GM12878 (cell line): ENCODE data around the gene NADSYN1. TPM values are rescaled to one million over a fixed set of nuclear protein-coding genes. Genes with fewer than 3 reads are reported as not detected.

ENCODE experiments used
- ATAC-seq: fragments of 200-7000 bp; cut with Tn5 transposase; 3 replicates; pipeline ENCODE4 v1.9.1; 2020; ENCODE audit warnings: mild to moderate bottlenecking, moderate library complexity
- BruUV-seq: library from RNA; stranded (reverse); fragments of 400-500 nt; replicated peaks from 2 replicates; lab custom pipeline; 2021; lab: Mats Ljungman, UMichigan
- CTCF ChIA-PET: fragments of 300-600 bp; sonication (Branson Sonifier 250); formaldehyde crosslinking; extraction: SDS; loops from one replicate; lab custom pipeline; 2021; ENCODE audit warnings: inconsistent platforms; lab: Yijun Ruan, JAX
- POLR2A ChIA-PET: fragments of 350-600 bp; formaldehyde crosslinking; extraction: SDS; loops from one replicate; lab custom pipeline; 2021; ENCODE audit warnings: inconsistent platforms; lab: Charles Lee
- RAD21 ChIA-PET: fragments of 300-600 bp; sonication (Branson Sonifier 250); formaldehyde crosslinking; loops from one replicate; lab custom pipeline; 2023; ENCODE audit warnings: antibody characterized with exemption; ENCODE audit not compliant: unreplicated experiment; lab: Charles Lee
- SMC1A ChIA-PET: fragments of 300-600 bp; sonication (Branson Sonifier 250); formaldehyde crosslinking; loops from one replicate; lab custom pipeline; 2023; ENCODE audit not compliant: unreplicated experiment, uncharacterized antibody; lab: Charles Lee
- DNase-seq: peaks from one replicate; pipeline ENCODE4 v3.0.0-alpha.2; 2011; ENCODE audit warnings: low read depth, low spot score
- FAIRE-seq: peaks from 3 replicates; lab custom pipeline; 2011; peaks lifted over from hg19 to GRCh38; lab: Jason Lieb, UNC
- H2AFZ ChIP-seq: 2 replicates; pipeline ENCODE4 v1.6.0; 2011; ENCODE audit warnings: low read depth, low read length, control low read depth; ENCODE audit not compliant: control insufficient read depth
- H3K27ac ChIP-seq: 2 replicates; pipeline ENCODE4 v1.5.1; 2011; ENCODE audit warnings: control low read depth; ENCODE audit not compliant: control insufficient read depth, insufficient read depth
- H3K27me3 ChIP-seq, 2 experiments: replicated peaks in 1 of 2; 2 replicates each; pipeline versions ENCODE4 v1.6.0 to v1.6.1; 2011; ENCODE audit warnings: low read length in 1 of 2; ENCODE audit not compliant: control insufficient read depth in 2 of 2, insufficient read depth in 2 of 2
- H3K36me3 ChIP-seq, 2 experiments: 2 replicates each; pipeline ENCODE4 v1.5.1; 2011; ENCODE audit warnings: low read length in 1 of 2; ENCODE audit not compliant: control insufficient read depth in 2 of 2, insufficient read depth in 2 of 2
- H3K4me1 ChIP-seq: 2 replicates; pipeline ENCODE4 v1.6.1; 2011; ENCODE audit warnings: mild to moderate bottlenecking, low read length, moderate library complexity, mixed read lengths; ENCODE audit not compliant: control insufficient read depth, insufficient read depth
- H3K4me2 ChIP-seq: 2 replicates; pipeline ENCODE4 v1.6.0; 2011; ENCODE audit warnings: control low read depth; ENCODE audit not compliant: control insufficient read depth, insufficient read depth
- H3K4me3 ChIP-seq: fragments of 200-600 bp; sonication (generic); 2 replicates; pipeline ENCODE4 v1.5.1; 2016
- H3K79me2 ChIP-seq: 2 replicates; pipeline ENCODE4 v1.6.0; 2011; ENCODE audit warnings: low read length; ENCODE audit not compliant: control insufficient read depth, insufficient read depth
- H3K9ac ChIP-seq: 2 replicates; pipeline ENCODE4 v1.8.0; 2011; ENCODE audit warnings: low read length, control low read depth, mixed read lengths; ENCODE audit not compliant: control insufficient read depth, insufficient read depth
- H3K9me3 ChIP-seq: replicated peaks from 3 replicates; pipeline ENCODE4 v1.5.1; 2011; ENCODE audit warnings: mild to moderate bottlenecking, low read length; ENCODE audit not compliant: control insufficient read depth, insufficient read depth
- H4K20me1 ChIP-seq: 2 replicates; pipeline ENCODE4 v1.6.0; 2011; ENCODE audit not compliant: control insufficient read depth, insufficient read depth
- CBX5 ChIP-seq: sonication (generic); IDR thresholded peaks from 2 replicates; pipeline ENCODE4 v1.6.1; 2016; ENCODE audit warnings: low read depth, moderate library complexity, mild to moderate bottlenecking, inconsistent platforms
- EZH2 ChIP-seq: IDR thresholded peaks from 2 replicates; pipeline ENCODE4 v1.6.1; 2012; ENCODE audit warnings: low read depth, mild to moderate bottlenecking, control low read depth, inconsistent platforms, low read length, borderline replicate concordance; ENCODE audit not compliant: control insufficient read depth
- IRF4 ChIP-seq: IDR thresholded peaks from 2 replicates; pipeline ENCODE4 v1.6.1; 2011; ENCODE audit warnings: low read depth, low read length
- JUNB ChIP-seq: IDR thresholded peaks from 2 replicates; pipeline ENCODE4 v1.6.1; 2016; ENCODE audit warnings: antibody characterized with exemption, mild to moderate bottlenecking
- MEF2A ChIP-seq: IDR thresholded peaks from 2 replicates; pipeline ENCODE4 v1.6.1; 2011; ENCODE audit warnings: low read depth, mild to moderate bottlenecking, low read length, moderate library complexity; ENCODE audit not compliant: insufficient read depth
- TCF12 ChIP-seq: IDR thresholded peaks from 2 replicates; pipeline ENCODE4 v1.6.1; 2011; ENCODE audit warnings: low read depth, mild to moderate bottlenecking, low read length
- ZNF217 ChIP-seq: fragments of 450-650 bp; IDR thresholded peaks from 2 replicates; pipeline ENCODE4 v1.6.1; 2017; ENCODE audit warnings: antibody characterized with exemption, mild to moderate bottlenecking
- WGBS: methylation state at CpG from one replicate; pipeline ENCODE4 v1.1.6; 2016; ENCODE audit warnings: low lambda C conversion rate; ENCODE audit not compliant: insufficient replicate concordance, insufficient coverage; ENCODE audit errors: missing lambda C conversion rate; 5-methylcytosine and 5-hydroxymethylcytosine counted together
- in situ Hi-C: fragments of 300-500 bp; cut with MboI; formaldehyde crosslinking; loops from 9 replicates; pipeline ENCODE4 v1.14.3; 2018; ENCODE audit warnings: mixed read lengths
- intact Hi-C: fragments of 100-400 bp; cut with micrococcal nuclease; formaldehyde crosslinking; loops from one replicate; pipeline ENCODE4 v1.14.2; 2022; ENCODE audit not compliant: unreplicated experiment
- polyA plus RNA-seq, 11 experiments: library from polyadenylated mRNA; depleted of rRNA in 4 of 11; unstranded in 6 of 11; stranded (reverse) in 5 of 11; fragments of >200 nt; fragmentation: Nextera tagmentation in 4 of 11; fragmentation: Illumina TruSeq in 1 of 11; extraction: Ambion mirVana in 4 of 11; extraction: Trizol in 1 of 11; gene quantifications; 1 replicate in 1 of 11; 2 replicates in 10 of 11; pipeline versions ENCODE4 v1.2.1 to v1.2.3, GENCODE V29; 2011 to 2016; ENCODE audit warnings: inconsistent platforms in 2 of 11, missing spikeins in 2 of 11, low read depth in 1 of 11
- total RNA-seq, 4 experiments: library from RNA; depleted of rRNA in 3 of 4; stranded (reverse); fragments of >200 nt in 3 of 4; fragmentation: Illumina TruSeq in 1 of 4; extraction: Trizol in 1 of 4; gene quantifications; 2 replicates each; pipeline versions ENCODE4 v1.2.1 to v1.2.3, GENCODE V29; 2013 to 2021

The NADSYN1 gene
- total and polyA plus RNA-seq, 10 of the 15 experiments (the other 5 are each of a cell fraction or from before 2014, with no cell fraction given) = 12.2 to 90.2 (median 69.5) TPM

GRCh38 chr11:71542879-71543777 is 90.1 kb downstream of the NADSYN1 start:
- POLR2A ChIA-PET = interaction anchor here (1.3 kb wide), 1 partner anchor 54 kb away, joined by 3 read pairs; no protein-coding TSS in a partner anchor
- Histone ChIP-seq H3K4me1 (peaks cover 41% of the 10 kb centered on the region), H4K20me1 (no peaks in the 10 kb centered on the region), H3K27me3 (no peaks in the 10 kb centered on the region), H3K4me2 (no peak overlapping the region; the same call in 1 of the 2 replicates), H3K27ac (peak overlapping the region; percentile 27; the same call in 1 of the 2 replicates), H3K9ac (no peak overlapping the region), H3K36me3 (no peaks in the 10 kb centered on the region), H3K9me3 (peaks cover 38% of the 10 kb centered on the region), H3K79me2 (no peaks in the 10 kb centered on the region), H3K4me3 (no peak overlapping the region), H2AFZ (no peak overlapping the region)
- FAIRE-seq (peak; percentile 69), ATAC-seq (peak; percentile 34; the same call in 1 of the 3 replicates), DNase-seq (peak; percentile 17)
- TF ChIP-seq MEF2A = no peak
- peak; percentile 65 for TF ChIP-seq JUNB
- TF ChIP-seq CBX5 = peak; percentile 75; the same call in 1 of the 2 replicates
- 0 out of 2 replicates have a peak, but pooled peaks have one; percentile 23 for TF ChIP-seq IRF4
- no peak for TF ChIP-seq ZNF217
- TF ChIP-seq EZH2 = no peak
- TF ChIP-seq TCF12 = 0 out of 2 replicates have a peak, but pooled peaks have one; percentile 13
- SMC1A ChIA-PET = interaction anchor here (0.9 to 1.0 kb wide), 2 partner anchors 9 to 38 kb away, joined by 3 read pairs; no protein-coding TSS in a partner anchor
- RAD21 ChIA-PET = interaction anchor here (1.2 kb wide), 1 partner anchor 10 kb away, joined by 4 read pairs; no protein-coding TSS in a partner anchor
- intact Hi-C loops (no loop called here), in situ Hi-C loops (no loop called here)
- BruUV-seq = no TSS peak
- CTCF ChIA-PET = interaction anchor here (1.3 kb wide), 1 partner anchor 20 kb away, joined by 3 read pairs; no protein-coding TSS in a partner anchor
- WGBS = 24% methylated on average over 15 of the region's 15 CpGs
